A549 (cell line): ENCODE data around the gene CYLD. TPM values are rescaled to one million over a fixed set of nuclear protein-coding genes. Genes with fewer than 3 reads are reported as not detected.

Source experiments
- ATAC-seq, 2 experiments: fragments of 200-7000 bp in 1 of 2; fragments of >200 bp in 1 of 2; cut with Nextera tagmentation in 1 of 2; cut with Tn5 transposase in 1 of 2; 3 replicates each; pipeline versions ENCODE4 v1.8.0 to v1.9.1; 2018 to 2020; ENCODE audit warnings: mild to moderate bottlenecking in 1 of 2, moderate library complexity in 1 of 2
- CTCF ChIA-PET: fragments of 300-600 bp; sonication (Branson Sonifier 250); formaldehyde crosslinking; extraction: SDS; loops from one replicate; lab custom pipeline; 2021; ENCODE audit warnings: antibody characterized with exemption, inconsistent platforms; lab: Yijun Ruan, JAX
- POLR2A ChIA-PET: fragments of 350-600 bp; formaldehyde crosslinking; extraction: SDS; loops from one replicate; lab custom pipeline; 2021; ENCODE audit warnings: antibody characterized with exemption, inconsistent platforms; lab: Yijun Ruan, JAX
- DNase-seq, 2 experiments: peaks; one replicate each; pipeline versions ENCODE4 v3.0.0 to v3.0.0-alpha.2; 2011 to 2016; ENCODE audit warnings: low read depth in 1 of 2, low spot score in 1 of 2
- FAIRE-seq: peaks from 2 replicates; lab custom pipeline; 2011; peaks lifted over from hg19 to GRCh38; lab: Jason Lieb, UNC
- H3K27ac ChIP-seq, 2 experiments: fragments of >200 bp; sonication (Bioruptor Twin); formaldehyde crosslinking; 3 replicates each; pipeline ENCODE4 v1.5.1; 2016 to 2017
- H3K4me1 ChIP-seq: fragments of >200 bp; sonication (Bioruptor Twin); formaldehyde crosslinking; 3 replicates; pipeline ENCODE4 v1.6.1; 2016
- H3K4me2 ChIP-seq: fragments of >200 bp; sonication (Bioruptor Twin); formaldehyde crosslinking; 3 replicates; pipeline ENCODE4 v1.6.1; 2016
- H3K4me3 ChIP-seq: fragments of >200 bp; sonication (Bioruptor Twin); formaldehyde crosslinking; 3 replicates; pipeline ENCODE4 v1.5.1; 2016
- H3K9me3 ChIP-seq: fragments of >200 bp; sonication (Bioruptor Twin); formaldehyde crosslinking; 3 replicates; pipeline ENCODE4 v1.6.1; 2016
- CBX2 ChIP-seq: fragments of 200-600 bp; sonication (generic); IDR thresholded peaks from 2 replicates; pipeline ENCODE4 v1.6.1; 2016; ENCODE audit warnings: low read depth, mild to moderate bottlenecking, borderline replicate concordance
- CBX8 ChIP-seq: fragments of 200-600 bp; sonication (generic); IDR thresholded peaks from 2 replicates; pipeline ENCODE4 v1.6.1; 2016
- CHD2 ChIP-seq: fragments of 150-350 bp; IDR thresholded peaks from 2 replicates; pipeline ENCODE4 v1.6.1; 2014; ENCODE audit warnings: low read length; ENCODE audit not compliant: partially characterized antibody
- EHF ChIP-seq: fragments of 250-450 bp; sonication (Bioruptor Pico); IDR thresholded peaks from 2 replicates; pipeline ENCODE4 v1.5.0; 2020; ENCODE audit warnings: mild to moderate bottlenecking
- EHMT2 ChIP-seq: fragments of 200-600 bp; sonication (generic); IDR thresholded peaks from 2 replicates; pipeline ENCODE4 v1.6.1; 2016; ENCODE audit warnings: antibody characterized with exemption, low read depth, mild to moderate bottlenecking, moderate library complexity
- FOSL2 ChIP-seq, 2 experiments: fragments of 450-650 bp in 1 of 2; fragments of >200 bp in 1 of 2; sonication (Bioruptor Twin) in 1 of 2; formaldehyde crosslinking; IDR thresholded peaks; 2 replicates each; pipeline versions ENCODE4 v1.5.0 to v1.6.1; 2016 to 2020; ENCODE audit warnings: mild to moderate bottlenecking in 1 of 2, moderate library complexity in 1 of 2
- FOXS1 ChIP-seq: fragments of 250-450 bp; sonication (Bioruptor Pico); IDR thresholded peaks from 2 replicates; pipeline ENCODE4 v1.5.0; 2020; ENCODE audit warnings: mild to moderate bottlenecking, moderate library complexity
- GATA3 ChIP-seq: IDR thresholded peaks from 2 replicates; pipeline ENCODE4 v1.6.1; 2012; ENCODE audit warnings: borderline replicate concordance
- HOXB5 ChIP-seq: fragments of 250-450 bp; sonication (Bioruptor Pico); IDR thresholded peaks from 2 replicates; pipeline ENCODE4 v1.5.0; 2020; ENCODE audit warnings: mild to moderate bottlenecking, moderate library complexity
- JUNB ChIP-seq: fragments of >200 bp; sonication (Bioruptor Twin); formaldehyde crosslinking; IDR thresholded peaks from 2 replicates; pipeline ENCODE4 v1.6.1; 2016
- MAFK ChIP-seq: fragments of 450-650 bp; IDR thresholded peaks from 2 replicates; pipeline ENCODE4 v1.6.1; 2014; ENCODE audit not compliant: partially characterized antibody
- MAZ ChIP-seq: fragments of 150-350 bp; IDR thresholded peaks from 2 replicates; pipeline ENCODE4 v1.6.1; 2014; ENCODE audit warnings: antibody characterized with exemption, low read depth, low read length, borderline replicate concordance
- NFE2L2 ChIP-seq: fragments of 150-350 bp; conservative IDR thresholded peaks from 2 replicates; pipeline ENCODE4 v1.6.1; 2014; ENCODE audit warnings: low read length
- PHF8 ChIP-seq: fragments of 200-600 bp; sonication (generic); IDR thresholded peaks from 2 replicates; pipeline ENCODE4 v1.6.1; 2016; ENCODE audit warnings: low read depth, mild to moderate bottlenecking, antibody characterized with exemption, moderate library complexity, borderline replicate concordance
- RCOR1 ChIP-seq: fragments of 150-350 bp; IDR thresholded peaks from 2 replicates; pipeline ENCODE4 v1.6.1; 2014; ENCODE audit warnings: antibody characterized with exemption, low read length, low read depth
- RFX5 ChIP-seq: fragments of 450-650 bp; IDR thresholded peaks from 2 replicates; pipeline ENCODE4 v1.7.1; 2014; ENCODE audit warnings: antibody characterized with exemption, mild to moderate bottlenecking, moderate library complexity
- TFCP2L1 ChIP-seq: fragments of 250-450 bp; sonication (Bioruptor Pico); IDR thresholded peaks from 2 replicates; pipeline ENCODE4 v1.5.0; 2021; ENCODE audit warnings: mild to moderate bottlenecking
- ZFP36 ChIP-seq: fragments of 450-650 bp; IDR thresholded peaks from 2 replicates; pipeline ENCODE4 v1.6.1; 2014; ENCODE audit warnings: borderline replicate concordance; ENCODE audit not compliant: partially characterized antibody
- WGBS: methylation state at CpG from one replicate; pipeline ENCODE4 v1.1.6; 2017; ENCODE audit errors: missing lambda C conversion rate; 5-methylcytosine and 5-hydroxymethylcytosine counted together
- polyA plus RNA-seq, 4 experiments: library from polyadenylated mRNA; depleted of rRNA in 3 of 4; stranded (reverse); fragments of >200 nt; fragmentation: RNase III in 1 of 4; extraction: RNeasy Plus Mini Kit Qiagen cat#74134 plus additional on column Dnase treatment in 1 of 4; gene quantifications; 2 replicates in 3 of 4; 3 replicates in 1 of 4; pipeline ENCODE4 v1.2.3, GENCODE V29; 2011 to 2017
- TF ChIP-seq, protein P1 (sequence below): fragments of 250-450 bp; sonication (Bioruptor Pico); IDR thresholded peaks from 2 replicates; pipeline ENCODE4 v1.5.0; 2021; ENCODE audit warnings: mild to moderate bottlenecking, moderate library complexity, borderline replicate concordance
- TF ChIP-seq, protein P2 (sequence below): IDR thresholded peaks from 2 replicates; pipeline ENCODE4 v1.6.1; 2012; ENCODE audit warnings: low read depth, borderline replicate concordance
- TF ChIP-seq, protein P3 (sequence below): fragments of 150-350 bp; IDR thresholded peaks from 2 replicates; pipeline ENCODE4 v1.6.1; 2014; ENCODE audit warnings: low read depth, mild to moderate bottlenecking, low read length
- TF ChIP-seq, protein P4 (sequence below): fragments of >200 bp; sonication (Bioruptor Twin); formaldehyde crosslinking; IDR thresholded peaks from 3 replicates; pipeline ENCODE4 v1.6.1; 2016
- TF ChIP-seq, protein P5 (sequence below): IDR thresholded peaks from 2 replicates; pipeline ENCODE4 v1.6.1; 2012

The CYLD gene
- polyA plus RNA-seq, 2 of the 4 experiments (the other 2 are of a cell fraction), result 6.5 to 12.7 TPM

DNA sequence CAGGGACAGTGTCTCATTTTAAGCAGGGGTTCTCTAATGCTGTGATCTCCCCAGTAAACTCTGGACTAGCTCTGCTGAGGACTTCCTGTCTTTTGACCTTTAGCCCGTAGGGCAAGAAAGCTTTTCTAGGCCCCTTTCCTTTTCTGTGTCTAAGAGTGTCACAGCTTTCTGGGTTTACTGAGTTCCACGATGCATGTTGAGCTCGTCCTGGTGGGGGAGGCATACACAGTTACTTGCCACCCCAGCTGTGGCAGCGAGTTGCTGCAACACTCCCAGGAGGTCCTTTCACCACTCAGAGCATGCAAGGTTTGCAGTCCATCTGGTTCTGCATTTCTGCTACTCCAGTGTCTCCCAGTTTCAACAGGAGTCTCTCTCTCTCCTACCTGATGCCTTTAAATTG, 24.8 kb upstream of the CYLD start:
- ATAC-seq, result no peak
- H3K27ac ChIP-seq, result no peak overlapping the region
- no peak for FAIRE-seq
- H3K4me1 ChIP-seq, result no peaks in the 10 kb centered on the region
- no peak overlapping the region for H3K4me2 ChIP-seq
- no peak overlapping the region for H3K4me3 ChIP-seq
- ChIA-PET POLR2A (interaction anchor here (0.6 kb wide), 1 partner anchor 11 kb away, joined by 3 read pairs; no protein-coding TSS in a partner anchor), CTCF (no interaction called here)
- TF ChIP-seq, protein P1, sequence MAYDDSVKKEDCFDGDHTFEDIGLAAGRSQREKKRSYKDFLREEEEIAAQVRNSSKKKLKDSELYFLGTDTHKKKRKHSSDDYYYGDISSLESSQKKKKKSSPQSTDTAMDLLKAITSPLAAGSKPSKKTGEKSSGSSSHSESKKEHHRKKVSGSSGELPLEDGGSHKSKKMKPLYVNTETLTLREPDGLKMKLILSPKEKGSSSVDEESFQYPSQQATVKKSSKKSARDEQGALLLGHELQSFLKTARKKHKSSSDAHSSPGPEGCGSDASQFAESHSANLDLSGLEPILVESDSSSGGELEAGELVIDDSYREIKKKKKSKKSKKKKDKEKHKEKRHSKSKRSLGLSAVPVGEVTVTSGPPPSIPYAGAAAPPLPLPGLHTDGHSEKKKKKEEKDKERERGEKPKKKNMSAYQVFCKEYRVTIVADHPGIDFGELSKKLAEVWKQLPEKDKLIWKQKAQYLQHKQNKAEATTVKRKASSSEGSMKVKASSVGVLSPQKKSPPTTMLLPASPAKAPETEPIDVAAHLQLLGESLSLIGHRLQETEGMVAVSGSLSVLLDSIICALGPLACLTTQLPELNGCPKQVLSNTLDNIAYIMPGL (CRISPR knock-in tag), result no peak
- no peak for TF ChIP-seq GATA3
- TF ChIP-seq PHF8, result no peak
- TF ChIP-seq, protein P2, sequence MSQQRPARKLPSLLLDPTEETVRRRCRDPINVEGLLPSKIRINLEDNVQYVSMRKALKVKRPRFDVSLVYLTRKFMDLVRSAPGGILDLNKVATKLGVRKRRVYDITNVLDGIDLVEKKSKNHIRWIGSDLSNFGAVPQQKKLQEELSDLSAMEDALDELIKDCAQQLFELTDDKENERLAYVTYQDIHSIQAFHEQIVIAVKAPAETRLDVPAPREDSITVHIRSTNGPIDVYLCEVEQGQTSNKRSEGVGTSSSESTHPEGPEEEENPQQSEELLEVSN, result no peak
- no peak for TF ChIP-seq FOXS1
- TF ChIP-seq HOXB5 (CRISPR knock-in tag), result no peak
- TF ChIP-seq MAFK, result no peak
- no peak for TF ChIP-seq EHF (CRISPR knock-in tag)
- no peak for TF ChIP-seq JUNB
- no peak for TF ChIP-seq TFCP2L1 (CRISPR knock-in tag)
- TF ChIP-seq, protein P3, sequence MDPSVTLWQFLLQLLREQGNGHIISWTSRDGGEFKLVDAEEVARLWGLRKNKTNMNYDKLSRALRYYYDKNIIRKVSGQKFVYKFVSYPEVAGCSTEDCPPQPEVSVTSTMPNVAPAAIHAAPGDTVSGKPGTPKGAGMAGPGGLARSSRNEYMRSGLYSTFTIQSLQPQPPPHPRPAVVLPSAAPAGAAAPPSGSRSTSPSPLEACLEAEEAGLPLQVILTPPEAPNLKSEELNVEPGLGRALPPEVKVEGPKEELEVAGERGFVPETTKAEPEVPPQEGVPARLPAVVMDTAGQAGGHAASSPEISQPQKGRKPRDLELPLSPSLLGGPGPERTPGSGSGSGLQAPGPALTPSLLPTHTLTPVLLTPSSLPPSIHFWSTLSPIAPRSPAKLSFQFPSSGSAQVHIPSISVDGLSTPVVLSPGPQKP, result no peak
- TF ChIP-seq RFX5, result no peak
- TF ChIP-seq, protein P4, sequence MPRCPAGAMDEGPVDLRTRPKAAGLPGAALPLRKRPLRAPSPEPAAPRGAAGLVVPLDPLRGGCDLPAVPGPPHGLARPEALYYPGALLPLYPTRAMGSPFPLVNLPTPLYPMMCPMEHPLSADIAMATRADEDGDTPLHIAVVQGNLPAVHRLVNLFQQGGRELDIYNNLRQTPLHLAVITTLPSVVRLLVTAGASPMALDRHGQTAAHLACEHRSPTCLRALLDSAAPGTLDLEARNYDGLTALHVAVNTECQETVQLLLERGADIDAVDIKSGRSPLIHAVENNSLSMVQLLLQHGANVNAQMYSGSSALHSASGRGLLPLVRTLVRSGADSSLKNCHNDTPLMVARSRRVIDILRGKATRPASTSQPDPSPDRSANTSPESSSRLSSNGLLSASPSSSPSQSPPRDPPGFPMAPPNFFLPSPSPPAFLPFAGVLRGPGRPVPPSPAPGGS, result no peak
- no peak for DNase-seq
- WGBS, result 14% methylated on average over 4 of the region's 4 CpGs
- no peaks in the 10 kb centered on the region for H3K9me3 ChIP-seq

DNA sequence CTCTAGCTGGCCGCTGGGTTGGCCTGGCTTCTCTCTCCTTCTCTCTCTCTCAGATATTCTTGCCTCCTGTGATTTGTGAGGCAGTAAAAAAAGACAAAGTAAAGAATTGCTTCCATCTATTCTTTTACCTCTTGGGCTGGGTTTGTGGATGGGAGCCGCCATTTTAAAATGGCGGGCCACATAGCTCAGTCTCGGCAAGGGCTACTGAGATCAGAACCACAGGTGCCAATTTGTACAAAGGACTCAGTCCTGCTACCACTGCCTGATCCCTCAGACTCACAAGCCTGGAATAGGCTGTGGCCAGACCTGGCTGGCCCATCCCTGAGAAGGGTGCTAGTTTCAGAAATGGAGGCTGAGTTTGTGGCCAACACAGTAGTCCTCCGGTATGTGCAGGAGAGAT, 24.4 kb upstream of the CYLD start:
- Histone ChIP-seq H3K4me3 (no peak overlapping the region), H3K4me1 (no peaks in the 10 kb centered on the region), H3K27ac (no peak overlapping the region)
- 51% methylated on average over 5 of the region's 5 CpGs for WGBS
- CTCF ChIA-PET, result no interaction called here
- TF ChIP-seq CBX2, result no peak
- TF ChIP-seq, protein P1 (CRISPR knock-in tag), result no peak
- TF ChIP-seq CHD2, result no peak
- no peak for TF ChIP-seq EHMT2
- TF ChIP-seq MAZ, result no peak
- TF ChIP-seq, protein P2, result no peak
- no peak for TF ChIP-seq CBX8
- TF ChIP-seq, protein P5, sequence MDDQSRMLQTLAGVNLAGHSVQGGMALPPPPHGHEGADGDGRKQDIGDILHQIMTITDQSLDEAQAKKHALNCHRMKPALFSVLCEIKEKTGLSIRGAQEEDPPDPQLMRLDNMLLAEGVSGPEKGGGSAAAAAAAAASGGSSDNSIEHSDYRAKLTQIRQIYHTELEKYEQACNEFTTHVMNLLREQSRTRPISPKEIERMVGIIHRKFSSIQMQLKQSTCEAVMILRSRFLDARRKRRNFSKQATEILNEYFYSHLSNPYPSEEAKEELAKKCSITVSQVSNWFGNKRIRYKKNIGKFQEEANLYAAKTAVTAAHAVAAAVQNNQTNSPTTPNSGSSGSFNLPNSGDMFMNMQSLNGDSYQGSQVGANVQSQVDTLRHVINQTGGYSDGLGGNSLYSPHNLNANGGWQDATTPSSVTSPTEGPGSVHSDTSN, result no peak
- TF ChIP-seq FOSL2 (IDR thresholded peaks at IDR 0.05), result no peak
- TF ChIP-seq FOSL2 (CRISPR knock-in tag; IDR thresholded peaks at IDR 0.05), result no peak
- TF ChIP-seq ZFP36, result no peak
- no peak for TF ChIP-seq PHF8
- no peak for TF ChIP-seq NFE2L2
- no peak for TF ChIP-seq TFCP2L1 (CRISPR knock-in tag)
- TF ChIP-seq, protein P4, result no peak
- no peak for TF ChIP-seq RCOR1
- TF ChIP-seq, all 56 proteins: peak for 0
- DNase-seq, result no peak
- no peaks in the 10 kb centered on the region for H3K9me3 ChIP-seq
- POLR2A ChIA-PET, result interaction anchor here (0.6 kb wide), 1 partner anchor 11 kb away, joined by 3 read pairs; no protein-coding TSS in a partner anchor
- no peak for ATAC-seq
- no peak for FAIRE-seq
- no peak overlapping the region for H3K4me2 ChIP-seq
